AG04450 (cell line): ENCODE results near the gene POU2F1. TPM values are rescaled to one million over a fixed set of nuclear protein-coding genes. Genes with fewer than 3 reads are reported as not detected.

Experiments used
- CTCF ChIA-PET: fragments of 300-600, 350-600 bp; formaldehyde crosslinking; extraction: SDS; loops from one replicate; lab custom pipeline; 2022; ENCODE audit warnings: antibody characterized with exemption, inconsistent platforms; lab: Charles Lee
- POLR2A ChIA-PET: fragments of 350-600 bp; formaldehyde crosslinking; extraction: SDS; loops from one replicate; lab custom pipeline; 2021; ENCODE audit warnings: antibody characterized with exemption, inconsistent platforms; lab: Yijun Ruan, JAX
- DNase-seq: peaks from one replicate; pipeline ENCODE4 v3.0.0-alpha.2; 2011; ENCODE audit warnings: low read depth, low spot score
- H3K27ac ChIP-seq: one replicate; pipeline ENCODE4 v1.5.1; 2012; ENCODE audit warnings: low read depth, low read length, control low read depth
- H3K27me3 ChIP-seq: one replicate; pipeline ENCODE4 v1.6.0; 2012; ENCODE audit warnings: low read length; ENCODE audit not compliant: control insufficient read depth, insufficient read depth
- H3K4me3 ChIP-seq: 2 replicates; pipeline ENCODE4 v1.5.1; 2011; ENCODE audit warnings: mild to moderate bottlenecking, low read depth, low read length, control low read depth
- H3K9me3 ChIP-seq: 2 replicates; pipeline ENCODE4 v1.5.1; 2012; ENCODE audit warnings: low read length; ENCODE audit not compliant: control insufficient read depth, insufficient read depth
- polyA plus RNA-seq: library from polyadenylated mRNA; depleted of rRNA; stranded (reverse); fragments of >200 nt; gene quantifications from 2 replicates; pipeline ENCODE4 v1.2.3, GENCODE V29; 2011
- TF ChIP-seq, protein P1 (sequence below): IDR thresholded peaks from 2 replicates; pipeline ENCODE4 v1.5.1; 2011; ENCODE audit warnings: low read depth, low read length, control low read depth, inconsistent platforms

Gene POU2F1
- polyA plus RNA-seq, 1 experiment = 2.7 TPM

DNA sequence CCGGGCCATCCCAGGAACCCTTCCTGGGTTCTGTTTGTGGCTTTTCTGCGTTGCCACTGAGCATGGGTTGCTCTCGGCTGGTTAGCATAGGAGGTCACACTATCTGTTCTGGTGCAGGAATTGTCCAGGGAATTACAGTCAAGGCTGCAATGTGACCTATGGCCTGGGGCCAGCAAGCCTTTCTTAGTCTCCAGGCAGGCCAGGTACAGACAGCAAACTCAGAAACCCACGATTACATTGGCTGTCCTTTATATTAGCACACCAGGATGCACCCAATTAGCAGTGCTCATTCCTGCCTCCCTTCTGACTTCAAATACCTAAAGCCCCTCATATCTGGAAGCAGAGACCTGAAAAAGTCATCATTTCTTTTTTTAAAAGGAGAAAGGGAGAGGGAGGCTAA is 242.4 kb downstream of the POU2F1 start:
- TF ChIP-seq, protein P1, sequence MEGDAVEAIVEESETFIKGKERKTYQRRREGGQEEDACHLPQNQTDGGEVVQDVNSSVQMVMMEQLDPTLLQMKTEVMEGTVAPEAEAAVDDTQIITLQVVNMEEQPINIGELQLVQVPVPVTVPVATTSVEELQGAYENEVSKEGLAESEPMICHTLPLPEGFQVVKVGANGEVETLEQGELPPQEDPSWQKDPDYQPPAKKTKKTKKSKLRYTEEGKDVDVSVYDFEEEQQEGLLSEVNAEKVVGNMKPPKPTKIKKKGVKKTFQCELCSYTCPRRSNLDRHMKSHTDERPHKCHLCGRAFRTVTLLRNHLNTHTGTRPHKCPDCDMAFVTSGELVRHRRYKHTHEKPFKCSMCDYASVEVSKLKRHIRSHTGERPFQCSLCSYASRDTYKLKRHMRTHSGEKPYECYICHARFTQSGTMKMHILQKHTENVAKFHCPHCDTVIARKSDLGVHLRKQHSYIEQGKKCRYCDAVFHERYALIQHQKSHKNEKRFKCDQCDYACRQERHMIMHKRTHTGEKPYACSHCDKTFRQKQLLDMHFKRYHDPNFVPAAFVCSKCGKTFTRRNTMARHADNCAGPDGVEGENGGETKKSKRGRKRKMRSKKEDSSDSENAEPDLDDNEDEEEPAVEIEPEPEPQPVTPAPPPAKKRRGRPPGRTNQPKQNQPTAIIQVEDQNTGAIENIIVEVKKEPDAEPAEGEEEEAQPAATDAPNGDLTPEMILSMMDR = no peak
- Histone ChIP-seq H3K9me3 (no peaks in the 10 kb centered on the region), H3K27me3 (peaks cover 20% of the 10 kb centered on the region), H3K27ac (no peak overlapping the region), H3K4me3 (no peak overlapping the region)
- ChIA-PET POLR2A (no interaction called here), CTCF (no interaction called here)
- DNase-seq = no peak

DNA sequence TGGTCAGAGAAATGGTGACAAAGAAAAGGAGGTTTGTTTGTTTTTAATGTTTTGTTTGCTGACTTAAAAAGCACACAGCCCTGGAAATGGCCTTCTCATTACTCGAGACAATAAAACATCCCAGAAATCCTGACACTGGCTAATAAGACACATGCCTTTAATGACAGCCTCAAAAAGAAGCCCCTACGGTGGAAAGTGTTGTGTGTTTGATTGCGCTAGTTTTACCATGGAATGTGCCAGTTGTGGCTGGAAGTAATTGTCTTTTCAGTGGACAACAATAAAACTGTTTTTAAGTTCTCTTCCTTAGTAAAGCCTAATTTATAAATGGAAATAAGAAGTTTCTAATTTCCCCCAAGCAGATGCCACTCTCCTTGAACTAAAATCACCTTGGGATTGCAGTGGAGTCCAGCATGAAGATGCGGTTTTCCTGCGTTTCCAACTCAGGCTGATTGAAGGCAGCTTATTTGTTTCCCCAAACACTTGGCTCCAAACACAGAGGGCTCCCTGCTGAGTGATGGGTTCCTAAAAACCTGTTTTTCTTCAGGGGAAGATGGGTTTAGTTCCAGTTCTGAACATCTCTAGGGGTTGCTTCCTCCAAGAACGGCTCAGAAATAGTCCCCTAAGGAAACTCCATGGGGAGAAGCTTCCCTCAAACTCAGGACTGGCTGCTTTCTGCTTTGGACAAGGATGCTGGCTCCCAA is 243.3 kb downstream of the POU2F1 start:
- Histone ChIP-seq H3K27ac (no peak overlapping the region), H3K4me3 (no peak overlapping the region), H3K9me3 (no peaks in the 10 kb centered on the region), H3K27me3 (peaks cover 23% of the 10 kb centered on the region)
- no peak for DNase-seq
- POLR2A ChIA-PET = no interaction called here
- CTCF ChIA-PET = interaction anchor here (0.9 to 1.0 kb wide), 2 partner anchors 9 to 14 kb away, joined by 5 read pairs; no protein-coding TSS in a partner anchor
- TF ChIP-seq, protein P1 = no peak

DNA sequence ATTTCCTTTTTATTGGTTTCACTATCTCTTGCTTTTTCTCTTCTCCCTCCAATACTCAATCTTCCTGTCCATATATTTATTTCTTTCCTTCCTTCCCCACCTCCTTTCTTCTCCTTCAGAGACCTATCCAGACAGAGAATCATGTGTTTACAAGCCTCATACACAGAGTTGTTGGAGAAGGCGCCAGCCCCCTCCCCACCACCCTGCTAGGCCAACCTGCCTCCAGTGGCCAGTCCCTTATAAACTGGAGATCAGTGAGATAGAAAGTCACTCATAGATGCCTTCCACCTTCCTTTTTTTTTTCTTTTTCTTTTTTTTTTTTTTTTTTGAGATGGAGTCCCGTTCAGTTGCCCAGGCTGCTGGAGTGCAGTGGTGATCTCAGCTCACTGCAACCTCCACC is 244.3 kb downstream of the POU2F1 start:
- TF ChIP-seq, protein P1 = no peak
- CTCF ChIA-PET = interaction anchor here (1.0 to 1.6 kb wide), 2 partner anchors 15 to 75 kb away, joined by 4 to 5 read pairs; no protein-coding TSS in a partner anchor
- Histone ChIP-seq H3K4me3 (no peak overlapping the region), H3K9me3 (no peaks in the 10 kb centered on the region), H3K27ac (no peak overlapping the region), H3K27me3 (peaks cover 23% of the 10 kb centered on the region)
- POLR2A ChIA-PET = interaction anchor here (0.7 kb wide), 1 partner anchor 68 kb away, joined by 8 read pairs; no protein-coding TSS in a partner anchor
- DNase-seq = no peak

DNA sequence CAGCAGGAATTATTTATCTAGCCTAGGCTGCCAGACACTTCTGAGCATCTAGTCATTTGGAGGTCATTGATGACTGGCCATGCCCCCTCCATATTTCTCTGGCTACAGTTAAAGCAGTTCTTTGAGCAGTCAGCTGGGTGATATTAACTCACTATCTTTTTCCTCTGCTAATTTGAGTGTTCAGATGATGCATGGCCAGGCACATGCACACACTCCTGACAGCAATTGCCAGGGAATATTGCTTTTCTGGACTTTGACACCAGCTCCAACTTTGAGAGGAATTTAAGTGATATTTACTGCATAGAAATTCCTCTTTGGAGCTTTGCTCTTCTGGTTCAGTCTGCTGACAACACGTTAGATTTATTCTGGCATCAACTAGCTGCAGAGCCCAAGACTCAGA is 245.1 kb downstream of the POU2F1 start:
- no peak for DNase-seq
- no peaks in the 10 kb centered on the region for H3K9me3 ChIP-seq
- H3K4me3 ChIP-seq = no peak overlapping the region
- peaks cover 23% of the 10 kb centered on the region for H3K27me3 ChIP-seq
- TF ChIP-seq, protein P1 = no peak
- ChIA-PET POLR2A (interaction anchor here (0.7 kb wide), 1 partner anchor 67 kb away, joined by 8 read pairs; no protein-coding TSS in a partner anchor), CTCF (interaction anchor here (0.6 to 1.6 kb wide), 3 partner anchors 23 to 392 kb away, joined by 3 to 4 read pairs (median 3); no protein-coding TSS in a partner anchor)
- no peak overlapping the region for H3K27ac ChIP-seq

DNA sequence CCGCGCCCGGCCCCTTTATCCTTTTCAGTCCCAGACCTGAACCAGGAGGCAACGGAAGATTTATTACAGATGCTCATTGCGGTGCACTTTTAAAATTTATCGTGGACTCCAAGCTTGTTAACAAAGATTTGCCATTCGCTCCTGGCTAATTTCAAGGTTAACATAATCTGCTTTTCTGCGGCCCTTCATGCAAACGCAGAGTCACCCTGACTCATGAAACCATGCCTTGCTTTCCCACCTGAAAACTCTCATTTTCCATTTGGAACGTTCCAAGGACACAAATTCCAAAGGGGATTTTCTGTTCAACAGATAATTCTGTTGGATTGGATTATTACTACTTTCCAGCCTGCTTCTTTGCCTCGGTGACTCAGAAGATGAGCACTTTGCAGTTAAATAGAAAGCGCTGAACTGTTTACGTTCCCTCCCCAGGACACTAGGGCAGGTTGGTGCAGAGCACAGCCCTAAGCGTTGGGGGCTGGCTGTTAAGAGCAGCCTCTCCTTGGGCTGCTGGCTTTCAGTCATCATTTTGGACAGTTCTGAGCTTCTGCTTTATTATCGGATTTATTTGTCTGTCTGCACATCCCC is 246.5 kb downstream of the POU2F1 start:
- no peaks in the 10 kb centered on the region for H3K9me3 ChIP-seq
- TF ChIP-seq, protein P1 = no peak
- no peak overlapping the region for H3K4me3 ChIP-seq
- H3K27me3 ChIP-seq = peaks cover 19% of the 10 kb centered on the region
- DNase-seq = no peak
- H3K27ac ChIP-seq = no peak overlapping the region
- ChIA-PET POLR2A (no interaction called here), CTCF (interaction anchor here (0.6 to 0.7 kb wide), 2 partner anchors 18 to 67 kb away, joined by 4 to 7 read pairs; no protein-coding TSS in a partner anchor)
